Measurements from ENCODE around the gene CMBL. TPM values are rescaled to one million over a fixed set of nuclear protein-coding genes. Genes with fewer than 3 reads are reported as not detected.

Gene CMBL
- total and polyA plus RNA-seq, 5 experiments from 2014 or later, result 0.35 to 0.69 (median 0.51) TPM

DNA sequence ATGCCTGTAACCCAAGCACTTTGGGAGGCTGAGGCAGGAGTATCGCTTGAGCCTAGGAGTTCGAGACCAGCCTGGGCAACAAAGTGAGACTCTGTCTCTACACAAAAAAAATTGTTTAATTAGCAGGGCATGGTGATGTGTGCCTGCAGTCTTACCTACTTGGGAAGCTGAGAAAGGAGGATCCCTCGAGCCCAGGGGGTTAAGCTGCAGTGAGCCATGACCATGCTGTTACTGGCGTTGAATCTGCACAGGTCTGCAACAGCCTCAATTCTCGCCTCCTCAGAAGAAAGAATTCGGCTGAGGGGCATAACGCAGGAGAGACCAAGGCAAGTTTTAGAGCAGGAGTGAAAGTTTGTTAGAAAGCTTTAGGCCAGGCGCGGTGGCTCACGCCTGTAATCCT, 39.6 kb downstream of the CMBL start:
- ATAC-seq (no peak), DNase-seq (no peak)
- no peak overlapping the region for H3K4me3 Mint-ChIP-seq
- peaks cover 0 to 9% (median 5%) of the 10 kb centered on the region in 5 donors for H3K27me3 Mint-ChIP-seq
- H3K27ac Mint-ChIP-seq, result no peak overlapping the region
- H3K9me3 Mint-ChIP-seq, result peaks cover 0 to 2% (median 0%) of the 10 kb centered on the region in 9 donors
- POLR2A ChIA-PET, result no interaction called here
- peaks cover 3 to 14% (median 7%) of the 10 kb centered on the region in 4 donors for H3K4me1 Mint-ChIP-seq
- H3K36me3 Mint-ChIP-seq, result peaks cover 0 to 26% (median 0%) of the 10 kb centered on the region in 3 donors

DNA sequence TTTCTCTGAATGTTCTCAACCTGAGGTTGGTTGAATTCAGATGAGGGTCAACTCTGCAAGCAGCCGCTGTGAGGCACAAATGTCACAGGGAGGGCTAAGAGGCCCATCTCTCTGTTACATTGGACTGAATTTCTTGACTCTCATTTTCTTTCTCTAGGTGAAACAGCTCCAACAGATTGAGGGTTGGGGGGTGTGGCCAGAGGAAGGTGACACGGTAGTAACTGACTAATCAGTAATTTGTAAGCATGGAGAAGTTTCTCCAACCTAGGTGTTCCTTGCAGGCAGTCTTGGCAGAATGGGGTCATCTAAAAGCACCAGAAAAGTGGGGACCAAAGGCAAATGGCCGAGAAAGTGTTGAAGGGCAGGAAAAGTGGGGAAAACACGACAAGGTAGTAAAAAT, 40.9 kb downstream of the CMBL start:
- DNase-seq (no peak), ATAC-seq (no peak)
- peak overlapping the region in 1 of 10 donors; percentile 43 for H3K27ac Mint-ChIP-seq
- POLR2A ChIA-PET, result no interaction called here
- peaks cover 0 to 4% (median 0%) of the 10 kb centered on the region in 5 donors for H3K27me3 Mint-ChIP-seq
- peaks cover 0 to 6% (median 0%) of the 10 kb centered on the region in 4 donors for H3K4me1 Mint-ChIP-seq
- no peak overlapping the region for H3K4me3 Mint-ChIP-seq
- H3K36me3 Mint-ChIP-seq, result peaks cover 0 to 37% (median 6%) of the 10 kb centered on the region in 3 donors
- H3K9me3 Mint-ChIP-seq, result no peaks in the 10 kb centered on the region

DNA sequence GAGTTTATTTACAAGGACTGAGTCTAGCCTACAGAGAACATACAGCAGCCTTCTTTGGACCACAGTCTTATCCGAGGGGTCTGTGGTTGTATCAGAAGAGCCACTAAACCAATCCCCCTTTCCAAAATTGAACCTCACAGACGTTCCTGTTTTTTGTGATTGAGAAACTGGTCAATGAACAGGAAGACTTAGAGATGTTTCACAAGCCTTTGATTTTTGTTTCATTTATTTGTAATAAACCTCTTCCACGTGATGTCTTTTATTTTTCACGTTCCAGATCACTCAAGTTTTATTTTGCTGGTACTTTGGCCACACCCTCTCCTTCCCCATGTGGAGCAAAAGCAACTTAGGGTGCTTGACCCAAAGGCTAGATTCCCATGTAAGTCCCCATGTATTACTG, 41.6 kb downstream of the CMBL start:
- Mint-ChIP-seq H3K36me3 (peaks cover 0 to 42% (median 6%) of the 10 kb centered on the region in 3 donors), H3K27me3 (peaks cover 0 to 4% (median 0%) of the 10 kb centered on the region in 5 donors), H3K4me1 (peaks cover 0 to 2% (median 0%) of the 10 kb centered on the region in 4 donors), H3K4me3 (no peak overlapping the region), H3K9me3 (no peaks in the 10 kb centered on the region), H3K27ac (peak overlapping the region in 5 of 10 donors; percentile 1 to 22 (median 11))
- ATAC-seq (no peak), DNase-seq (no peak)
- POLR2A ChIA-PET, result no interaction called here

DNA sequence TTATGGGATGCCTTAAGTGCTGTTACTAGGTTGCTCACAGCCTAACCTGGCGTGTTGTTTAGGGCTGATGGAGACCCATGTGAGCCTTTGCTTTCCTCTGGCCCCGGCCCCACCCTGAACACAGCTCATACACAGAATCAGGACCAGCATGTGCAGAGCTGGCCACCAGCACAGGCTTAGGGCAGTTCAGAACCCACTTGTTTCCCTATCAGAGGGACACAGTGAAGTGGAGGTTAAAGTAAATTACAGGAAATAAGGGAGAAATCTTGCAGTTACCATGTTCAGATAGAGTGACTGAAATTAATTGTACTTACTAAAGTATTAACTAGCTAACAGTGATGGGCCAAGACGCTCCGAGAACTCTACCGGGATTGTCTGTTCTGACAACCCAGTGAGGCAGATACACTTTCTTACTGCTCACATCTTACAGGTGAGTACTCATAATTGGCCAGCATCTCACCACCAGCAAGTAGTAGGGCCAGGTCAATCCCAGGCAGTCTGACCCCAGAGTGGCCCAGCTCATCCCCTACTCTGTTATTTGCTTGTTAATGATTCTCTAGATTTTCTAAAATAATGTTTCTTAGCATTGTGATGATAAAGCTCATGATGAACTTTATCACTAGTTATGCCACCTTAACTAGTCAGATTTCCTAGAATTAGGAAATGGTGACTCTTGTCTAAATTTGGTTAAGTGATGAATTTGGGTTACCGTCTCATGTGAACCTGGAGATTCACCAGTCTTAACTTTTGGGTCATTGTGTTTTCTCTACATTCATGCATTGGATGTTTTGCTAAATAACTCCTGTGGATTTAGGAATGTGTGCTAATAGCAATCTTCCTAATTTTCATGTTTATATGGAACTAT, 42.2 kb downstream of the CMBL start:
- H3K27ac Mint-ChIP-seq, result peak overlapping the region in 7 of 10 donors; percentile 4 to 34 (median 16)
- ATAC-seq (peak in 1 of 2 donors; percentile 39), DNase-seq (no peak)
- no peaks in the 10 kb centered on the region for H3K9me3 Mint-ChIP-seq
- POLR2A ChIA-PET, result interaction anchor here (1.9 kb wide), 1 partner anchor 88 kb away, joined by 5 read pairs; the partner anchor contains the start of gene MARCHF6
- H3K27me3 Mint-ChIP-seq, result no peaks in the 10 kb centered on the region
- no peak overlapping the region for H3K4me3 Mint-ChIP-seq
- H3K36me3 Mint-ChIP-seq, result peaks cover 0 to 48% (median 6%) of the 10 kb centered on the region in 3 donors
- peaks cover 0 to 2% (median 1%) of the 10 kb centered on the region in 4 donors for H3K4me1 Mint-ChIP-seq

DNA sequence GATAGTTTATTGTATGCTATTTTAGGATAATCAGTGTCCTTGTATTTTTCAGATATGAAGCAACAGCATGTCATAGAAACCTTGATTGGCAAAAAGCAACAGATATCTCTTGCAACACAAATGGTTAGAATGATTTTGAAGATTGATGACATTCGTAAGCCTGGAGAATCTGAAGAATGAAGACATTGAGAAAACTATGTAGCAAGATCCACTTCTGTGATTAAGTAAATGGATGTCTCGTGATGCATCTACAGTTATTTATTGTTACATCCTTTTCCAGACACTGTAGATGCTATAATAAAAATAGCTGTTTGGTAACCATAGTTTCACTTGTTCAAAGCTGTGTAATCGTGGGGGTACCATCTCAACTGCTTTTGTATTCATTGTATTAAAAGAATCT, 43.1 kb downstream of the CMBL start:
- H3K4me3 Mint-ChIP-seq, result no peak overlapping the region
- H3K27ac Mint-ChIP-seq, result no peak overlapping the region
- no peak for ATAC-seq
- H3K4me1 Mint-ChIP-seq, result peaks cover 0 to 6% (median 2%) of the 10 kb centered on the region in 4 donors
- POLR2A ChIA-PET, result interaction anchor here (0.6 to 1.9 kb wide), 2 partner anchors 88 to 277 kb away, joined by 5 to 6 read pairs; partner anchors contain the start of gene MARCHF6
- no peaks in the 10 kb centered on the region for H3K9me3 Mint-ChIP-seq
- peaks cover 0 to 56% (median 6%) of the 10 kb centered on the region in 3 donors for H3K36me3 Mint-ChIP-seq
- no peak for DNase-seq
- H3K27me3 Mint-ChIP-seq, result no peaks in the 10 kb centered on the region

DNA sequence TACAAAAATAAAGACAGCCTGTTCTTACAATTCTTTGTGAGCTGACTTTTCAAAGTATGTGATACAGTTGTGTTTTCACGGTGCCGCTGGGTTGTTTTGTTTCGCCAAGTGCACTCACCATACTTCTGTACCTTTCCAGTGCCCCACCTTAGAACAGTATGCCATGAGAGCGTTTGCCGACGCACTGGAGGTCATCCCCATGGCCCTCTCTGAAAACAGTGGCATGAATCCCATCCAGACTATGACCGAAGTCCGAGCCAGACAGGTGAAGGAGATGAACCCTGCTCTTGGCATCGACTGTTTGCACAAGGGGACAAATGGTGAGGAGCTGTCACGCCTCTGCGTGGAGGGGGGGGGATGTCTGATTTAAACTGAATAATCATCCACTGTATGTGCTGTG, 44.7 kb downstream of the CMBL start:
- Mint-ChIP-seq H3K27ac (peak overlapping the region in 2 of 10 donors; percentile 1 to 48), H3K4me1 (peaks cover 0 to 8% (median 4%) of the 10 kb centered on the region in 4 donors), H3K36me3 (peaks cover 0 to 72% (median 9%) of the 10 kb centered on the region in 3 donors), H3K27me3 (no peaks in the 10 kb centered on the region), H3K9me3 (no peaks in the 10 kb centered on the region), H3K4me3 (no peak overlapping the region)
- DNase-seq (no peak), ATAC-seq (no peak)
- POLR2A ChIA-PET, result interaction anchor here (0.6 to 1.0 kb wide), 2 partner anchors 13 to 591 kb away, joined by 3 to 4 read pairs; partner anchors contain the start of gene CCT5

DNA sequence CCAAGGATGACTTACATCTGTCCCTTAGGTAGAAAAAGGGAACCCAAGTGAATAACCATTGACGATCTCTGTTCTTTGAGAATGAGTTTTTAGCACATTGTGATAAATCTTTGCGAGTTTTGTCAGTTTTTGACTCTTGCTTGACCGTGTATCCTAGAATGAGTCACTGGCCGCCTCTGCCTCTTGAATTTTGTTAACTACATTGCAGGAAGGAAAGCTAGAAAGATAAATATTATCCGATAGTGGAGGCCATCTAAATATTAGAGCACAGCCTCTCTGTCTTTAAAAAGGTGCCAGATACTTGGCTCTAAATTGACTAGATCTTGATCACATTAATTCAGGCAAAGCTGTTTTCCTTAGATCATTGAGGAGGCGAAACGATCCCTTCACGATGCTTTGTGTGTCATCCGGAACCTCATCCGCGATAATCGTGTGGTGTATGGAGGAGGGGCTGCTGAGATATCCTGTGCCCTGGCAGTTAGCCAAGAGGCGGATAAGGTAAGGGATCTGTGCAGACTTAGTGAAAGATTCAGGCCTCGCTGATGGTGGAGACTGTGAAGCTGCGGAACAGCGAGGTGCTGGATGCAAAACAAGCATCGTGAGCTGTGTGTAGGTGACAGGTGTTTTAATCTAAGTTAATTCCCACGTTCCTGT, 45.5 kb downstream of the CMBL start:
- Mint-ChIP-seq H3K27me3 (no peaks in the 10 kb centered on the region), H3K4me3 (no peak overlapping the region), H3K36me3 (peaks cover 0 to 80% (median 12%) of the 10 kb centered on the region in 3 donors), H3K4me1 (peaks cover 0 to 11% (median 4%) of the 10 kb centered on the region in 4 donors), H3K27ac (no peak overlapping the region), H3K9me3 (no peaks in the 10 kb centered on the region)
- no peak for DNase-seq
- ATAC-seq, result no peak
- POLR2A ChIA-PET, result interaction anchor here (1.0 kb wide), 1 partner anchor 12 kb away, joined by 4 read pairs; the partner anchor contains the start of gene CCT5

DNA sequence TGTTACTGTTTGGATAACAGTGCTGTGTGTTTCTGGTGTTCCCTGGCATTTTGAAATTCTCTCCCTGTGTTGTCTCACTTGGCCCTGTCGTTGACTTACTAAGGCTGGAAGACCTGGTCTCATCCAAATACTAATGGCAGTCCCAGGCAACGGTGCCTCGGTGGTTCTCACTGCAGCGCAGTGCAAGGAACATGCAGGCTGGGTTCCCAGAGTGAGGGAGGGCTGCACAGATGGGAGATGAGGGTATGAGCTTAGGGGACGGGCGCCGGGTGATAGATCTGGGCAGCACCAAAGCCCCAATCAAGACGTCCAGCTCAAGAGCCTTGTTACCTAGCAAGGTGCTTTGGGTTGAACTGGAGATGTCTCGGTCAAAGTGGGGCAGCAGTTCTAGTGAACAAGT, 46.6 kb downstream of the CMBL start:
- ATAC-seq, result no peak
- Mint-ChIP-seq H3K4me1 (peaks cover under 1 to 11% (median 6%) of the 10 kb centered on the region in 4 donors), H3K9me3 (no peaks in the 10 kb centered on the region), H3K27ac (peak overlapping the region in 4 of 10 donors; percentile 56 to 68 (median 65)), H3K4me3 (no peak overlapping the region), H3K36me3 (peaks cover 0 to 92% (median 12%) of the 10 kb centered on the region in 3 donors), H3K27me3 (no peaks in the 10 kb centered on the region)
- DNase-seq, result no peak
- POLR2A ChIA-PET, result no interaction called here

DNA sequence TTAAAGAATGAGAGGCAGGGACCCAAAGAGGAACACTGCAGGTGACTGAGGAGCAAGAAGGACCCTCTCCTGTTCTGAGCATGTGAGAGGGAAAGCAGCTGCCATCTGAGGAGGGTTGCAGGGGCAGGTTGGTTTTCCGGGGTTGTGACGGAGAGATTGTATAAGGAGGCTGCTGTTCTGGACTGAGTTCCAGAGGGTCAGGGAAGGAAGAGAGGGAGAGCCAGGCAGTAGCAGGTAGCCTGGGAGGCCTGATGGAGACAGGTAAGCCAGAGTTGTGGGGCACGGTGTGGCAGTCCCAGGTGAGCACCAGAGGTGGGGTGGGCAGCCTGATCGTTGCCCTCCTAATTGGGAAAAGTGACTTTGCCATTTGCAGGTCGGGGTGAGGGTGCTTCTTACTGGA, 47.8 kb downstream of the CMBL start:
- H3K36me3 Mint-ChIP-seq, result peaks cover 0 to 95% (median 18%) of the 10 kb centered on the region in 3 donors
- POLR2A ChIA-PET, result interaction anchor here (1.4 kb wide), 1 partner anchor 10 kb away, joined by 6 read pairs; the partner anchor contains the start of genes ATPSCKMT and CCT5
- H3K27me3 Mint-ChIP-seq, result no peaks in the 10 kb centered on the region
- H3K9me3 Mint-ChIP-seq, result no peaks in the 10 kb centered on the region
- H3K4me1 Mint-ChIP-seq, result peaks cover 7 to 17% (median 12%) of the 10 kb centered on the region in 4 donors
- no peak overlapping the region for H3K4me3 Mint-ChIP-seq
- ATAC-seq, result no peak
- peak overlapping the region in 8 of 10 donors; percentile 16 to 91 (median 67) for H3K27ac Mint-ChIP-seq
- no peak for DNase-seq

DNA sequence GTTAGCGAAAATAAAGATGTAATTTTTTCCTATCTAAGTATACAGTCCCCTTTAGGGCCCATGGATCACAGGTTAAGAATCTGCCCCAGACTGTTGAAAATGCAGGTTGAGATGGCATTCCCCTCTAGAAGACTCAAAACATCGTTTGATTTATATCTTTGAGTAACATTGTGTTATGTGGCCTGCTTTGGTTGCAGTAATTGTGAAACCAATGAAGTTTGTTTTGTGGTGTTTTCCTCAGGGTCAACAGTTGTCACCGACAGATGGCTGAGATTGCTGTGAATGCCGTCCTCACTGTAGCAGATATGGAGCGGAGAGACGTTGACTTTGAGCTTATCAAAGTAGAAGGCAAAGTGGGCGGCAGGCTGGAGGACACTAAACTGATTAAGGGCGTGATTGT, 49.8 kb downstream of the CMBL start:
- Mint-ChIP-seq H3K36me3 (peaks cover 0 to 94% (median 20%) of the 10 kb centered on the region in 3 donors), H3K4me1 (peaks cover 17 to 34% (median 28%) of the 10 kb centered on the region in 4 donors), H3K27me3 (no peaks in the 10 kb centered on the region), H3K9me3 (no peaks in the 10 kb centered on the region), H3K4me3 (no peak overlapping the region), H3K27ac (peak overlapping the region in 2 of 10 donors; percentile 6 to 92)
- POLR2A ChIA-PET, result no interaction called here
- ATAC-seq, result no peak
- no peak for DNase-seq

DNA sequence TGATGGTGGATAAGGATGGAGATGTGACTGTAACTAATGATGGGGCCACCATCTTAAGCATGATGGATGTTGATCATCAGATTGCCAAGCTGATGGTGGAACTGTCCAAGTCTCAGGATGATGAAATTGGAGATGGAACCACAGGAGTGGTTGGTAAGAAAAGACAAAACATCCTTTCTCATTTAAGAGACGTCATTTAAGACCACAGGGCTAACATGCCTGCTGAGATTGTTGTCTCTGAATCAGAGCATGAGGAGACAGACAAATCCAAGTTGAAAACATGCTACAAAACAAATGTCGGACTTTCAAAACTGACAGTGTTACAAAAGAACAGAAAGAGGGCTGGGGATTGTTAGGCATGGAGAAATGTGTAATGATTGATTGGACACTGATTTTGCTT, 53.0 kb downstream of the CMBL start:
- DNase-seq (no peak), ATAC-seq (no peak)
- Mint-ChIP-seq H3K4me3 (no peak overlapping the region), H3K4me1 (peaks cover 22 to 50% (median 49%) of the 10 kb centered on the region in 4 donors), H3K36me3 (peaks cover 0 to 73% (median 14%) of the 10 kb centered on the region in 3 donors), H3K27ac (peak overlapping the region in 3 of 10 donors; percentile 28 to 71 (median 35)), H3K9me3 (peaks cover 0 to 2% (median 0%) of the 10 kb centered on the region in 9 donors), H3K27me3 (no peaks in the 10 kb centered on the region)
- POLR2A ChIA-PET, result no interaction called here

DNA sequence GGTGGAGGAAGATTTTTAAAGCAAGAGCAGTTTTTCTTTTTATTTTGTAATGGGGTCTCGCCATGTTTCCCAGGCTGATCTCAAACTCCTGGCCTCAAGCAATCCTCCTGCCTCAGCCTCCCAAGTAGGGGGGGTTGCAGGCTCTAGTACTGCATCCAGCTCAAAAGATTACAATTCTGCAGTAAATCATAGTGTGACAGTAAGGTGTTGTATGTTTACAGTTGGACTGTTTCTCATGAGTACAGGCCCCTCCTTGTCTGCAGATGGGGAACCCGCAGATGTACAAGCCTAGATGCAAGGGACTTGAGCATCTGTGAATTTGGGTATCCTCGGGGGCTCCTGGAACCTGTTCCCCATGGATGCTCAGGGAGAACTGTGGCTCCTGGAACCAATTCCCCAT, 54.3 kb downstream of the CMBL start:
- Mint-ChIP-seq H3K9me3 (peaks cover 0 to 2% (median 0%) of the 10 kb centered on the region in 9 donors), H3K4me1 (peaks cover 22 to 57% (median 55%) of the 10 kb centered on the region in 4 donors), H3K4me3 (peak overlapping the region in 3 of 10 donors; percentile 29 to 48 (median 34)), H3K36me3 (peaks cover 0 to 60% (median 13%) of the 10 kb centered on the region in 3 donors), H3K27me3 (no peaks in the 10 kb centered on the region), H3K27ac (peak overlapping the region in 2 of 10 donors; percentile 36 to 74)
- POLR2A ChIA-PET, result no interaction called here
- ATAC-seq (no peak), DNase-seq (no peak)

All from naive thymus-derived CD8-positive, alpha-beta T cell (primary cell).